T-helper 2 cell treated with Interferon-gamma antibody and Interleukin-4, amounts not matched to agents 100 ng/mL and 5 ng/mL, for 36 hours (primary cell): Measurements from ENCODE around the gene ST6GALNAC6. TPM values are rescaled to one million over a fixed set of nuclear protein-coding genes. Genes with fewer than 3 reads are reported as not detected.
"Not testable (repeated sequence)": the region's sequence is repeated elsewhere in the genome, so short reads cannot be mapped to it uniquely, and the experiment has no call there.

Experiments
- intact Hi-C: fragments of 100-400 bp; cut with micrococcal nuclease; formaldehyde crosslinking; loops from one replicate; pipeline ENCODE4 v1.15.1; 2023
- total RNA-seq: library from RNA; stranded (reverse); gene quantifications from 2 replicates; pipeline ENCODE4 v1.2.3, GENCODE V29; 2022

Gene ST6GALNAC6
- total RNA-seq, 1 donor from 2014 or later: 96.1 TPM

DNA sequence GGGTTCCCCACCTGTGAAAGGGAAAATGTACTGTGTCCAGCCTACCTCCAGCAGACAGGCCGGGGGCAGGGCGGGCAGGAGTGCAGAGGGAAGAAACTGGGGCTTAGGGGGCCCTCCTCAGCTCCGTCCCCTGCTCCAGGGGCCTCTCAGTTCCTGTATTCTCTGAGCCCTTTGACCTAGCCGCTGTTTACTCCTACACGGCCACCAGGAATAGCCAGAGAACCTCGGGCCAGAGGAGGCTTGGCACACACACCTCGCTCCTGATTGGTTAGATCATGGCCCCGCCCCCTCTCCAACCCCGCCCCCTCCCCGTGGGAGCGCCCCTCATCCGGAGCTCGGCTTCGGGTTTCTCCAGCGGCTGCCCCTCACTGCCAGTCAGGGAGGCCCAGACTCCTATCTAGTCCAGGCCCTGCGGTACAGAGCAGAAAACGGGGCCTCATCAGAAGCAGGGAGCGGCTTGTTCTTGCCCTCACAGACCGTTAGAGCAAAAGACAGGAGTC is 2.2 kb downstream of the ST6GALNAC6 start:
- intact Hi-C loops: no loop called here

DNA sequence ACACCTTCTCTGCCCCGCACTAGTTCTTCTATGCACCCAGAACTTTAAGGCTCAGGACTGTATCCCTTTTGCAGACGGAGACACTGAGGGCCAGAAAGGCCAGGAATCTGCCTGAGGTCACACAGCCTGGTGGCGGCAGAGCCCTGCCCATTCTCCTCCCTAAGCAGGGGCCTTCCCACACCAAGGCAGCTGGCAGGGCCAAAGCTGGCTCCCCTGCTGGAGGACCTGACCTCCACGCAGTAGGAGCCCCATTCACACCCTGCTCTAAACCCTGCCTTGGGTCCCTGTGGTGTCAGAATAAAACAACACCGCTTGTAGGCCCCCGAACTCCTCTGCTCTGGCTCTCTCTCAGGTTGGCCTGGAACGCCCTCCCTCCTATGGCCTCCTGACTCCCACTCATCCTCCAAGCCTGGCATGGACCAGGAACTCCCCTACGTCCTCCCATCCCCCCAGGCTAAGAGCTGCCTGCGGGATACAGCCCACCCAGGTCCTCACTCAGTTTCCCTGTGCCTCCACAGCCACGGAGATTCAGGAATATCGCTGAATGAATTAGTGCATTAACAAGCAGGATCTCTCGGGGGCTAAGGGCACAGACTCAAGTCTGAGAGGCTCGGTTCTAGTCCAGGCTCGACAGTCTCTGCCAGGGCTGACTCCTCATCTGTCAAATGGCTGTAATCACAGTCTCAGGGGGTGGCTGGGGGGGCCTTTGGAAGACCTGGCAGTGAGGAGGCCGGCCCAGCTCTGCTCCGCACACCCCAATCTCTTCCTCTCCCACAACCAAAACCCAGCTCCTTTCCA is 2.8 kb downstream of the ST6GALNAC6 start:
- intact Hi-C loops: no loop called here

DNA sequence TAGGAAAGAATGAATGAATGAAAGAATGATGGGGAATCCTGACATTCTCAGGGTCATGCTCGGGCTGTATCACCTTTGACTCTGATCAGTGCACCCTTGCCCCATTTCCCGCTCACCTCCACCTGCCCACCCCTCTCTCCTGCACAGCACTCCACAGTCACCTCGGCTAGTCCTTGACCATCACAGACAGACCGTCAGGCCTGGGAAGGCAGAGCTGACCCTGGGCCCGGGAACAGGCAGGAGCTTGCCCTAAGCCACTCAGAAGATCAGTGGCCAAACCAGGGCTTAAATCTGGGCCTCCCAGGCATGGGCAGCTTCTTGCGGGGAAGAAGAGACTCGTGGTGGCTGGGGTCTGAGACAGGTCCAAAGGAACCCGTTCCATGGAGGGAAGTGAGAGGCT is 3.6 kb downstream of the ST6GALNAC6 start:
- intact Hi-C loops: no loop called here

DNA sequence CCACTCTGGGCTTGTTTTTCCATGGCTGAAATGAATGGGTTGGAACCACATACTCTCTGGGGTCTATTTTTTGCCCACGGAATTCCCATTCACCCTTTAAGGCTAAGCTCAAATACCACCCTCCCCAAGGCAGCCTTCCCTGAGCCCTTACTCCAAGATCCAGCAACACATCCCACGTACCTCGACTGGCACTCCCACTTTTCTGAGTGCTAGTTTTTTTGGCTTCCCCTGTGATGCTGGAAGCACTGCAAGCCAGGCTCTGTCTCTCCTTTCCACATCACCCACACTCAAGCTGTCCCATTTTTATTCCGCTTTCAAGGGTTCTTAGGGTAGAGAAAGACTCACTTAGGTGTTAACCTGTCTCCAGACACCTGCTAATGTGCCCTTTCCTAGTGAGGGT is 6.0 kb downstream of the ST6GALNAC6 start:
- intact Hi-C loops: no loop called here

DNA sequence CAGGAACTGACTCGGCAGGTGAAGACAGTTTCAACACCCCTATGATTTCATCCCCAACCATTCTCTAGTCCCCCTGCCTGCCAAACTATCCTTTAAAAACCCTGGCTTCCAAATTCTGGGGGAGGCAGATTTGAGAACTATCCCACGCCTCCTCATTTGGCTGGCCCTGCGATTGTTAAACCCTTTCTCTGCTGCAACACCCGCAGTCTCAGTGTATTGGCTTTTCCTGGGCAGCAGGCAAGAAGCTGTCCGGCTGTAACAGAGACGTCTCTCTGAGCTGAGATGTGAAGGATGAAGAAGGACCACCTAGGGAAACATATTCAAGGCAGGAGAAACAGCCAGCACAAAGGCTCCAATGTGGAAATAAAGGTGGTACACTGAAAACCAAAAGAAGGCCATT is 6.6 kb downstream of the ST6GALNAC6 start:
- intact Hi-C loops: no loop called here

DNA sequence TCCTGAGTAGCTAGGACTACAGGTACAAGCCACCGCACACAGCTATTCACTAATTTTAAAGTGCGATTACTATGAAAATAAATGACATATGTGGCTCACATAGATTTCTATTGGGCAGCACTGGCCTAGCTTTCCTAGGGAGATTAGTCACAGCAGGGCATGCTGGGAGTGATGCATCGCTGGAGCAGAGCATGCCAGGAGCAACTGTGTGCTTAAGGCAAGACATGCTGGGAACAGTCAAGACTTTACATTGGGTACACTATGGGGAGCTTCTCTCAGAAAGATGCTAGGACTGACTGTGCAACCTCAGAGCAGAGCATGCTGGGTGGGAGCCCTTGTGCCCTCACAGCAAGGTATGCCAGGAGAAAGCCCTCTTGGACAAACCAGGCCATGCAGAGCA is 9.3 kb downstream of the ST6GALNAC6 start:
- intact Hi-C loops: no loop called here

DNA sequence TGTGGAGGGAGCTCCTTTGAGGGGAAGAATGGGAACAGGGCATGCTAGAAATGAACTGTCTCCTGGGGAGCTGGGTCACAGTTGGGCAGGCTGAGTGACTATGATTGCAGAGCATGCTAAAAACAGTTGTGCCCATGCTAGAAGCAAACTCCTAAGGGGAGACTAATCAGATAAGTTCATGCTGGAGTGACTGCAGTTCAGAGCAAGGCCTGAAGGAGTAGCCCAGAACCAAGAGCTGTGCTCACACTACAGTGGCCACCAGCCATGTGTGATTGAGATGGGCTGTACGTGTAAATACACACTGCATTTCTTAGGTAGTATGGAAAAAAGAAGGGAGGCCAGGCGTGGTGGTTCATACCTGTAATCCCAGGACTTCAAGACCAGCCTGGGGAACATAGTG is 11.6 kb downstream of the ST6GALNAC6 start:
- intact Hi-C loops: no loop called here

DNA sequence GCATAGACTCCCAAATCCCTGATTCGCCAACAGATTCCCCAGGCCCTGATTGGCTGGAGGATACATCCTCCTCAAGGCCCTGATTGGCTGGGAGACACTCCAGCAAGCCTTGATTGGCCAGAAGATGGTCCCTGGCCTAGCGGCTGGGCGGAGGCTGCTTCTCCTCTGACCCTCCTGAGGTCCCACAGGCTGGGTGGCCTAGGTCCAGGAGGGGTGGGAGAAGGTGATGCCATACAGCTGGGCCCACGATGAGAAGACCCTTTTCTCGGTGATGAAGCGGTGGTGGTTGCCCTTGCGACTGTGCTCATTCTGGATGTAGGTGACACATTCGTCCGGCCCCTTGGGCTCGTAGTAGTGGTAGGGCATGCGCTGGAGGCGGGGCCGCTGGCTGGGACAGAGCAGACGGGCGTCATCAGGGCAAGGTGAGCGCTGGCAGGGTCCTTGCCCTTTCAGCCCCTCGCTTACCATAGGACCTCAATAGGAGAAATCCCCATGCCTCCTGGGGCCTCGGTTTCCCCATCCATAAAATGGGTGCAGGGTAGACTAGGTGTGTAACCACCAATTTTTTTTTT is 12.9 kb downstream of the ST6GALNAC6 start:
- intact Hi-C loops: no loop called here

DNA sequence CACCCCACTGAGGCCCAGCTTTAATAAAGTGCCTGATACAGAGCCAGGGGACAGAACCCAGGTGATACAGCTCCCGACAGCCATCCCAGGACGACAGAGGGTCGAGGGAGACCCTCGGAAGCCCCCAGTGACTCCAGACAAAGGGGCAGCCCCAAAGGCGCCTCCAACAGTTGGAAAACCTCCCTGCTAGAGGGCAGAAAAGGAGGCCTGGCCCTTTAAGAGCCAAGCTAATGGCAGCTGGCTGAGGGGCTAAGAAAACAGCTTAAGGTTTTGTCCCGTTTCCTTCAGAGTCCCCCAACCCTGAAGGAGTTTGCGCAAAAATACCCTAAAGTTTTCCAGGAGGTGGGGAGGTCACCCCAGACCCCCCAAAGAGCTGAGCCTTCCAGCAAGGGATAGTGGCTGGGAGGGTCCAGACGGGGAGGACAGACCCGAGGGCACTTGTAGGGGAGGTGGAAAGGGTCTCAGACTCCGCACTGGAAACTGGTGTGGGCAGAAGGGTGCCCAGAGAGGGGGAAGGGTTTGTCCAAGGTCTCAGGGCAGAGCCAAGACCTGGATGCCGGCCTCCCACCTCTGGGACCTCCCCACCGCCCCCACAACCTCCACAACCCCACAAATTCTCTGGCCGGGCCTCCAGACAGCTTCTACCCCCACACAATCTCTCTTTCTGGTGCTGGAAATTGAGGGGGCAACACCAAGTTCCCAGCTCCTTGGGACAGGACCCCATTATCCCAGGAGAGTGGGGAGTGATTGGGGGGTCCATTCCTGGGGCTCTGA is 13.7 kb downstream of the ST6GALNAC6 start:
- intact Hi-C loops: no loop called here

DNA sequence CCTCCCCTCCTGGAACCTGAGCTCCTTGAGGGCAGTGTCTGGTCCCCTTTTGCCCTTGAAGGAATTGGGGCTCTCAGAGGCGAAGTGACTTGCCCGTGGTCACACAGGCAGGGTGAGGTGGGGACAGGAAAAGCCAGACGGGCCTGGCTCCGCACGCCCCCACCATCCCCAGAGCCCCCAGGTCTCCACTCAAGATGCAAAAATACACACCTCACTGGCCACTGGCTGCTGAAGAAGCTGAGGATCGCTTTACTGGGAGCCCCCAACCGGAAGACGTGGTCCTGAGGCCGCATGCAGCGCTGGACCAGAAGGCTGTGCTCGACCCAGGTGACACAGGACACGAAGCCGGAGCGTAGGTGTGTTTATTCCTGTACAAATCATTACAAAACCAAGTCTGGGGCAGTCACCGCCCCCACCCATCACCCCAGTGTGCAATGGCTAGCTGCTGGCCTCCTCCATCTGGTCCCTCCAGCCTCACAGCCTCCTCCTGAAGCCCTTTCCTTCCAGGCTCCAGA is 14.4 kb downstream of the ST6GALNAC6 start:
- intact Hi-C loops: no loop called here

DNA sequence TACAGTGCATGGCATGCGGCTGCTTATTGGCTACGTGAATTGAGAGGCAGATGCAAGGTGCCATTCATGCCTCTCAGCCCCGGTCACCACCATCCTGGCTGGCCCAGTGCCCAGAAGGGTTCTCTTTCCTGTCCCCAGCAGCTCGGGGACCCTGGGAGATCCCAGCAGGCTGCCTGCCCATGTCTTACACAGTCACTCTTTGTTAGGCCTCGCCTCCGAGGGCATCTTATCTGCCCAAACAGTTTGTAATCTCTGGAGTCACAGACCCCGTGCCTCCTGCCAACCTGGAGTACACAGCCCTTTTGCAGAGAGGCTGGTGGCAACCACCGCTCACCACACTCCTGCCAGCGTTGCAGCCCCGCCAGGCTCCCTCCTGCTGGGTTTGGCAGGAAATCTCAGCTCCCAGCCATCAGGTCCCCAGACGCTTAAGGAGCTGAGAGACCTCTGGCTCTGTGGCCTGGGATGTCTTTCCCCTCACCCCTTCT is 14.9 kb downstream of the ST6GALNAC6 start:
- intact Hi-C loops: no loop called here

DNA sequence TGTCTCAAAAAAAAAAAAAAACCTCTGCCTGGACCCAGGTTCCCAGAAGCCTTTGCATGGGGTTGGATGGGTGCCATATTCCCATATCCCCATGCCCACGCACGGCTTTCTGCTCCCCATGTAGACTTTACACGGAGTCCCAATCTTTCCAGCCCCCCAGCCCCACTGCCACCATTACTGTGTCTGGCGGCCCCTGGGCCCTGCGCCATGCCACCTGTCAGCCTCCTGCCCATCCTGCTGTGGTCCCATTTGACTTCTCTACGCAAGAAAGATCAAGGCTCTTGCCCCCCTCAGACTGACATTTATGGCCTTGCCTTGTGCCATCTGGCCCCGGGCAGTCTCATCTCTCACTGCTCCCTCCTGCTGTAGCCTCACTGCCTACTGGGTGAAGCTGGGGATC is 15.4 kb downstream of the ST6GALNAC6 start:
- intact Hi-C loops: no loop called here

DNA sequence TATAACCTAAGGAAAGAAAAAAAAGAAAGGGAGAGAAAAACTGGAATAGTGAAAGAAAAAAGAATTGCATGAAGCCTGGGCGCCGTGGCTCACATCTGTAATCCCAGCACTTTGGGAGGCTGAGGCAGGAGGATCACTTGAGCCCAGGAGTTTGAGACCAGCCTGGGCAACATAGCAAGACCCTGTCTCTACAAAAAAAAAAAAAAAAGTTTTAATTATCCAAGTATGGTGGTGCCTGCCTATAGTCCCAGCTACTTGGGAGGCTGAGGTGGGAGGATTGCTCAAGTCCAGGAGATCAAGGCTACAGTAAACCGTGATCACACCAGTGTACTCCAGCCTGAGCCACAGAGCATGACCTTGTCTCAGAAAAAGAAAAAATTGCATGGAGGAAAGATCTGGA is 17.7 kb downstream of the ST6GALNAC6 start:
- intact Hi-C loops: not testable (repeated sequence)

DNA sequence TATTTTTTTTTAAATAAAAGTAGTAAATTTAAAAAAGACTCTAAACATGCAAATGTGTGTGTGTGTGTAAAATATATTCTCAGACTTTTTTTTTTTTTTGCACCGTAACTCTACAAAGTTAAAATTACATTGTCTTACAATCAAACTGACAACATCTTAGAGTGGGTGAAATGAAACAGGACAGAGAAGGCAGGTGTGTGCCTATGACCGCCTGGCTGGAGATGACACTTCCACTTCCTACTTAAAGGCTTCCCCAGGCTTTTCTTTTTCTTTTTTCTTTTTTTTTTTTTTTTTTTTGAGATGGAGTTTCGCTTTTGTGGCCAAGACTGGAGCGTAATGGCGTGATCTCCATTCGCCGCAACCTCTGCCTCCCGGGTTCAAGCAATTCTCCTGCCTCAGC is 19.3 kb downstream of the ST6GALNAC6 start:
- intact Hi-C loops: no loop called here

DNA sequence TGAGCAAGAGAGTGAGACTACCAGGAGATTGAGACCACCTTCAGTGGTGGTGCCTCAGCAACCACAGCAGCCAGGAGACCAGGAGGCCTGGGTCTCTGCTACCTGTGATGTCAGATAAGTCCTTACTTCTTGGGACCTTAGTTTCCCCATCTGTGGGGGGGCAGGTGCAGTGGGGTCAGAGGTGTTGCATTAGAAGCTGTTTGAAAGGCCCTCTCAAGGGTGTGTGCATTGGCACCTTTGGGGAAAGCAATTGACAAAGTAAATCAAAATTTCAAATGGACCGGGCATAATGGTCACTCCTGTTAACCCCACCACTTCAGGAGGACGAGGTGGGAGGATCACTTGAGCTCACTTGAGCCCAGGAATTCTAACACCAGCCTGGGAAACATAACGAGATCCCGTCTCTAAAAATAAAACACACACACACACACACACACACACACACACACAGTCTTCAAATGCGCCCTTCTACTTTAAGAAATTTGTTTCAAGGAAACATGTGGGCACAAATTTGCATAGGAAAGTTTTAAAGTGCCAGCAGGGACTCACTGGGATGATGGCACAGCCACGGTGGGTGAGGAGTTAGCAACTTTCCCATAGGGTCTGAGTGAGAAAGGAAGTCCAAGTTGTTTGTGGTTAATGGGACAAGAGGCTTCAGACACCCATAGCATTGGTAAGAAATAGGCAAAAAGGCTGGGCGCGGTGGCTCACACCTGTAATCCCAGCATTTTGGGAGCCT is 20.6 kb downstream of the ST6GALNAC6 start:
- intact Hi-C loops: no loop called here

DNA sequence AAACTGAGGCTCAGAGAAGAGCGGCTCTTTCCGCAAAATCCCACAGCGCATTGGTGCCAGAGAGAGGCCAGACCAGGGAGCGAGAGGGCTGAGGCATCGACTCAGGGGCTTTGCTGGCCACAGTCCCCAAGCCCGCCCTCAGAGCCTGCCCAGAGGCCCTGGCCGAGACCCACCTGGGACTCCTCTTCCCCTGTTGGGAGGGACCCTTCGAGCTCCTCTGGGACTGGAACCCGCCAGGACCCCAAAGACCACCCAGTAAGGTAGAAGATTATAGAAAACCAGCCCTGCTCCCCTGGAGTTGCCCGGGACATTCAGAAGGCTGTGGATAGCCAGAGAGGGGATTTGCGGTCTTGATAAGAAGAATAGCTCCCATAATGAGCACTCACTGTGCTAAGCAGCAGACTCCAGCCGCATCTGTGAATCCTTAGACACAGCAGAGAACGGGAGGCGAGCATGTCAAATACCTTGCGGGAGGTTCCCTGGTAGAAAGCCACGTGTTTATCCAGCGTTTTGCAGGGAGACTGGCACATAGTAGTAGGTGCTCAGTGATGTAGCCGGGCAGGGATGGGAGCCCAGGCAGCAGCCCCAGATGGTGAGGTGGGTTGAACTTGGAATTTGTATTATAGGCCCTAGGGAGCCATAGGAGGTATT is 21.3 kb downstream of the ST6GALNAC6 start:
- intact Hi-C loops: no loop called here

DNA sequence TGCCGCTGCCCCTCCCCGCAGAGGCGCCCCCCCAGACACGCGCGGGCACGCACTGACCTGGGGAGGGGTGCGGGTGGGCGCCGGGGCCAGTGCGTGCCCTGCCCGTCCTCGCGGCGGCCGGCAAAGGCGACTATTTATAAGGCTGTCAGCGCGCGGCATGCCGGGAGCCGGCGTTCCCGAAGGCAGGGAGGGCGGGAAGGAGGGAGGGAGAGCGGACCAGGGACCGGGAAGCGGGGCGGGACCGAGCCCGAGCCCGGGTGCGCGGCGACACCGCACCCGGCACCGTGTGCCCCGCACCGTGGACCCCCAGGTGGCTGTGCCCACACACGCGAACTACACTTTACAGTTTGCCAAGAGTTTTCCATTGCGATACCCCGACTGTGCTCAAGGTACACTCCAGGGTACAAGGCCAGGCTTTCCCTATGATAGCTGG is 21.8 kb downstream of the ST6GALNAC6 start, which contains the start of gene AK1:
AK1 (minus strand) TSS at position 110 of the 433 bp plus-strand sequence. CDS start 3,058 bp downstream, outside the sequence.
- intact Hi-C loops: no loop called here

DNA sequence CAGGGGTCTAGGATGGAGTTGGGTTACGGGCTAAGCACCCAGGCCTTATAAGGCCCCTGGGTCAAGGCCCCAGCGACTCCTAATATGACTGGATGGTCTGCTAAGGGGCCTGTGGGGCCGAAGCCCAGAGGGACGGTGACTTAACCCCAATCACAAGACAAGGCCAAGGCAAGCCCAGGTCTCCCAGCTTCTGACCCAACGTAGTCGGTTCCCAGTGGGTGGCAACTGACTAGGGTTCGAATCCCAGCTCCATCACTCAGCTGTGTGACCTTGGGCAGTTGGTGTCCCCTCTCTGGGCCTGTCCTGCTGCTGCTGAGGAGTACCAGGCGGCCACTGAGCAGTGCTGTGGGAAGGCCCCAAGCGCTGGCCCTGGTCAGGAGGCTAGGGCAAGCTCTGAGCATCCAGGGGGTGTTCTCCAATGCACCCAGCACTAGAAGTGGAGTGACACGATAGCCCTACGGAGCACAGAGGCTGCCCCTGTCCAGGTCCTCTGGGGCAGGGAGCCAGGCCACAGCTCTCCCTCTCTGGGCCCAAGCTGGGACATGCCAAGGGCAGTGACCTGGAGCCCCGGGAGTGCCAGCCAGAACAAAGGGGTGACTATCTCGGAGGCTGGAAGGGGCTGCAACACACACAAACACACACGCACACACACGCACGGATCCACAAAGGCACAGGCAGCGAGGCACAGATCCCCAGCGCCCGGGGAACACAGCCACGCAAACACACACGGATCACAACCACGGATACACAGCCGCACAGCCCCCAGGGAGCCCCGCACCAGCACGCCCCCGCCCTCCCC is 22.4 kb downstream of the ST6GALNAC6 start:
- intact Hi-C loops: no loop called here

DNA sequence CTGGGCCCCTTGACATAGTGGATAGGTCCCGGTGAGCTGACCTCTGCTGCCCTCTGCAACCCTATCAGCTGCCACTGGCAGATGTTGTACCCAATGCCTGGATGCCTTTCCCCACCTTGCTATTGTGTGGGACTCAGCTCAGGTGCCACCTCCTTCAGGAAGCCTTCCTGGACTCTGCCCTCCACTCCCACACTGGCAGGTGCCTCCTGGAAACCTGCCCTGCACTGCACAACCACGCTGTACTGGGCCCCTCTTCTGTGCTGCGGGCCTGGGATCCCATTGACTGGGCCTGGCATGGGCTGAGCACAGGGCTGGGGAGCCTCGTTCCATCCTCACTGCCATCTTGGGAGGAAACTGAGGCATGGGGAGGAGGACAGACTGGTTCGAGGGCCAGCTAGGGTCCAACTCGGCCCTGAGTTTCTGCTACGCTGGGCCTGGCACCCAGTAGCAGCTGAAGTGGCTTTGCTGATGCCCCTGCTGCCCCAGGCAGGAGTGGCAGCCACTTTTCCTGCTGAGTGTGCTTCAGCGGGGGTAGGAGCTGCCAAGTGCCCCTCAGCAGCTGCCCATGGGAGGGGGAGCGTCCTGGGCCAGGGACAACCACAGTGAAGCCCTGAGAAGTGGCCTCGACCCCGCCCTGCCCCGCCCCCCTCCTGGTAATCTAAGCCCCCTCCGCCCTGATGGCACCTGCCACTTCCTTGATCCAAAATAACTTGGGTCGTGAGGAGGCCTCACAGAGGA is 23.2 kb downstream of the ST6GALNAC6 start:
- intact Hi-C loops: no loop called here
